ENCODE data around the gene PPP2R3A. TPM values are rescaled to one million over a fixed set of nuclear protein-coding genes. Genes with fewer than 3 reads are reported as not detected.

Gene PPP2R3A
- total and polyA plus RNA-seq, 2 of the 13 experiments (the other 11 are each of a cell fraction or from before 2014, with no cell fraction given), result 0.07 to 0.12 TPM

DNA sequence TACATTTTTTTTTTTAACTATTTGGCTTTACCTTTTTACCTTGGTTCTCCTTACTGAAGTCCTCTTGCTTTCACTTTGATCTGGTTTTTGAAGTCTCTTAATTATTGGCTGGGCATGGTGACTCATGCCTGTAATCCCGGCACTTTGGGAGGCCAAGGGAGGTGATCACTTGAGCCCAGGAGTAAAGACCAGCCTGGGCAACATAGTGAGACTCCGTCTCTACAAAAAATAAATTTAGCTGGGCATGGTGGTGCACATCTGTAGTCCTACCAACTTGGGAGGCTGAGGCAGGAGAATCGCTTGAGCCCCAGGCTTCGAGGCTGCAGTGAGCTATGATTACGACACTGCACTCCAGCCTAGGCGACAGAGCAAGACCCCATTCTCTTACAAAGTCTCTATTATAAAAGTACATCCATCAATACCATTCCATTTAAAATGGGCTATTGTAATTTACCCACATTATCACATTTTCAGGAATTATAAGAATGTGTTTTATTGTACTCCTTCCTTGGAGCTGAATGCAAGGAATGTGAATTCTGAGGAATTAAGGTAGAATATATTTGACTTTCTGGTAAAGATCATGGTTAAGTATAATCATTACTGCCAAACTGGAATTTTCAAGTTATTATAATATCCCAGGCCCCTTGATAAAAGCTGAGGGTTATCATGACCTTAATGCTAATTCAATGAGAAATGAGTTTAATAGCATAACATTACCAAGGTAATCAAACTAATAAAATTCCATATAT is 181.6 kb downstream of the PPP2R3A start:
- no peak overlapping the region for H3K4me3 ChIP-seq (replicated peaks in 1 of 3; ENCODE audit: insufficient read depth in 1 of 3, low read depth in 2 of 3, low read length in 3 of 3)
- ChIA-PET POLR2A (no interaction called here), CTCF (ENCODE audit: low intra/inter-chr PET ratio, low total read pairs) (no interaction called here)
- in situ Hi-C loops (cut with HindIII; ENCODE audit: extremely low pct_ligation_motif_present, low pct_unique_long_range_greater_than_20kb) (no loop called here), intact Hi-C loops (cut with micrococcal nuclease; ENCODE audit: unreplicated experiment) (no loop called here)
- no peak overlapping the region for H2AFZ ChIP-seq (ENCODE audit: low read length)
- no TSS peak for BruUV-seq (replicated peaks)
- peaks cover 39% of the 10 kb centered on the region for H3K79me2 ChIP-seq (ENCODE audit: insufficient read depth, low read length)
- no peak overlapping the region for H3K4me2 ChIP-seq (ENCODE audit: low read depth, low read length)
- DNase-seq (ENCODE audit: low spot score) (peak; percentile 18), ATAC-seq (no peak), FAIRE-seq (peak; percentile 34)
- H3K9ac ChIP-seq (ENCODE audit: insufficient read depth, low read depth, low read length), result no peak overlapping the region
- TF ChIP-seq RBM22 (optimal IDR thresholded peaks at IDR 0.05; ENCODE audit: low read length), result peak; percentile 65
- TF ChIP-seq ZNF121 (CRISPR knock-in tag; IDR thresholded peaks at IDR 0.05), result peak; percentile 91
- 0 out of 2 replicates have a peak, but pooled peaks have one; percentile 23 for TF ChIP-seq FOSL1 (CRISPR knock-in tag; IDR thresholded peaks at IDR 0.05; ENCODE audit: borderline replicate concordance)
- peak; percentile 86 for TF ChIP-seq FOSL2 (CRISPR knock-in tag; IDR thresholded peaks at IDR 0.05)
- 0 out of 2 replicates have a peak, but pooled peaks have one; percentile 11 for TF ChIP-seq ZNF644 (CRISPR knock-in tag; IDR thresholded peaks at IDR 0.05; ENCODE audit: low read depth)
- no peak for TF ChIP-seq HIVEP1 (CRISPR knock-in tag; IDR thresholded peaks at IDR 0.05)
- no peak for TF ChIP-seq NFYC (CRISPR knock-in tag; IDR thresholded peaks at IDR 0.05)
- TF ChIP-seq ZNF207 (IDR thresholded peaks at IDR 0.05; ENCODE audit: borderline replicate concordance), result no peak
- no peak for TF ChIP-seq ZNF282 (IDR thresholded peaks at IDR 0.05; ENCODE audit: partially characterized antibody)
- TF ChIP-seq, protein P1, sequence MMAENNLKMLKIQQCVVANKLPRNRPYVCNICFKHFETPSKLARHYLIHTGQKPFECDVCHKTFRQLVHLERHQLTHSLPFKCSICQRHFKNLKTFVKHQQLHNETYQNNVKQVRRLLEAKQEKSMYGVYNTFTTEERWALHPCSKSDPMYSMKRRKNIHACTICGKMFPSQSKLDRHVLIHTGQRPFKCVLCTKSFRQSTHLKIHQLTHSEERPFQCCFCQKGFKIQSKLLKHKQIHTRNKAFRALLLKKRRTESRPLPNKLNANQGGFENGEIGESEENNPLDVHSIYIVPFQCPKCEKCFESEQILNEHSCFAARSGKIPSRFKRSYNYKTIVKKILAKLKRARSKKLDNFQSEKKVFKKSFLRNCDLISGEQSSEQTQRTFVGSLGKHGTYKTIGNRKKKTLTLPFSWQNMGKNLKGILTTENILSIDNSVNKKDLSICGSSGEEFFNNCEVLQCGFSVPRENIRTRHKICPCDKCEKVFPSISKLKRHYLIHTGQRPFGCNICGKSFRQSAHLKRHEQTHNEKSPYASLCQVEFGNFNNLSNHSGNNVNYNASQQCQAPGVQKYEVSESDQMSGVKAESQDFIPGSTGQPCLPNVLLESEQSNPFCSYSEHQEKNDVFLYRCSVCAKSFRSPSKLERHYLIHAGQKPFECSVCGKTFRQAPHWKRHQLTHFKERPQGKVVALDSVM (CRISPR knock-in tag; IDR thresholded peaks at IDR 0.05), result 0 out of 2 replicates have a peak, but pooled peaks have one; percentile 19
- TF ChIP-seq SIX1 (CRISPR knock-in tag; IDR thresholded peaks at IDR 0.05; ENCODE audit: borderline replicate concordance), result no peak
- WGBS (ENCODE audit: low lambda C conversion rate), result 85% methylated on average over 5 of the region's 6 CpGs
- peaks cover 18% of the 10 kb centered on the region for H3K4me1 ChIP-seq (ENCODE audit: insufficient read depth, low read length)
- peaks cover 7 to 23% of the 10 kb centered on the region in 2 experiments; a peak in 4 of 5 replicates for H3K36me3 ChIP-seq (replicated peaks in 1 of 2; ENCODE audit: control insufficient read depth in 1 of 2, insufficient read depth in 2 of 2, low read length in 2 of 2)
- H3K9me3 ChIP-seq (ENCODE audit: low read length), result no peaks in the 10 kb centered on the region
- no peak overlapping the region for H3K27ac ChIP-seq (ENCODE audit: extremely low read length, insufficient read depth, low read length)
- H4K20me1 ChIP-seq (ENCODE audit: insufficient read depth, low read length), result peaks cover 8% of the 10 kb centered on the region; the same call in 1 of the 2 replicates
- H3K27me3 ChIP-seq (ENCODE audit: control insufficient read depth in 1 of 2, insufficient read depth in 2 of 2, low read length in 2 of 2), result no peaks in the 10 kb centered on the region

Data from HepG2 (cell line).